Erythroblast (primary cell): Measurements from ENCODE around the gene FARP2.
"Not testable (repeated sequence)": the region's sequence is repeated elsewhere in the genome, so short reads cannot be mapped to it uniquely, and the experiment has no call there.

ENCODE experiments used
- DNase-seq, 2 experiments: peaks; one replicate each; lab custom pipeline; 2025; lab: John Stamatoyannopoulos, UW
- GATA1 ChIP-seq: IDR thresholded peaks from 2 replicates; pipeline ENCODE4 v1.6.1; 2011; ENCODE audit warnings: low read depth, mild to moderate bottlenecking, control low read depth, low read length, moderate library complexity
- POLR2A ChIP-seq: IDR thresholded peaks from 2 replicates; pipeline ENCODE4 v1.6.1; 2011; ENCODE audit warnings: mild to moderate bottlenecking, low read length

FARP2 gene

GRCh38 chr2:241421330-241421729, 65.2 kb downstream of the FARP2 start:
- DNase-seq: no peak
- TF ChIP-seq GATA1: no peak
- TF ChIP-seq POLR2A: no peak

- DNase-seq: not testable (repeated sequence)
Measured at GRCh38 chr2:241421942-241422341, 65.9 kb downstream of the FARP2 start.

- TF ChIP-seq POLR2A (no peak), GATA1 (no peak)
Measured at GRCh38 chr2:241422350-241422749, 66.3 kb downstream of the FARP2 start.

GRCh38 chr2:241423489-241423888, 67.4 kb downstream of the FARP2 start:
- not testable (repeated sequence) for DNase-seq

More at GRCh38 chr2:241422350-241422749, 66.3 kb downstream of the FARP2 start:
- no peak for DNase-seq

GRCh38 chr2:241425368-241425767, 69.3 kb downstream of the FARP2 start:
- DNase-seq: no peak
- no peak for TF ChIP-seq GATA1
- no peak for TF ChIP-seq POLR2A

- DNase-seq: no peak
- TF ChIP-seq GATA1 (no peak), POLR2A (no peak)
Measured at GRCh38 chr2:241430178-241430577, 74.1 kb downstream of the FARP2 start.

- TF ChIP-seq GATA1: no peak
- no peak for TF ChIP-seq POLR2A
- no peak for DNase-seq
Measured at GRCh38 chr2:241432824-241433448, 76.9 kb downstream of the FARP2 start.

GRCh38 chr2:241437179-241437578, 81.1 kb downstream of the FARP2 start:
- TF ChIP-seq GATA1 (no peak), POLR2A (no peak)
- no peak for DNase-seq

GRCh38 chr2:241441492-241441891, 85.4 kb downstream of the FARP2 start:
- no peak for TF ChIP-seq GATA1
- no peak for TF ChIP-seq POLR2A
- DNase-seq: no peak

- peak in 1 of 2 experiments; percentile 40 for DNase-seq
- no peak for TF ChIP-seq POLR2A
- TF ChIP-seq GATA1: no peak
Measured at GRCh38 chr2:241443486-241444223, 87.6 kb downstream of the FARP2 start.

- TF ChIP-seq GATA1 (no peak), POLR2A (no peak)
Measured at GRCh38 chr2:241445426-241445825, 89.3 kb downstream of the FARP2 start.

GRCh38 chr2:241450092-241450491, 94.0 kb downstream of the FARP2 start:
- DNase-seq: not testable (repeated sequence)

More at GRCh38 chr2:241445426-241445825, 89.3 kb downstream of the FARP2 start:
- no peak for DNase-seq

- DNase-seq: no peak
- TF ChIP-seq POLR2A: no peak
- TF ChIP-seq GATA1: no peak
Measured at GRCh38 chr2:241451840-241452506, 95.9 kb downstream of the FARP2 start.

- DNase-seq: not testable (repeated sequence)
Measured at GRCh38 chr2:241453919-241454318, 97.8 kb downstream of the FARP2 start.

GRCh38 chr2:241454837-241455485, 98.9 kb downstream of the FARP2 start:
- DNase-seq: peak in 1 of 2 experiments; percentile 17
- TF ChIP-seq POLR2A (no peak), GATA1 (no peak)
